ENCODE results near the gene TMEM74B. TPM values are rescaled to one million over a fixed set of nuclear protein-coding genes. Genes with fewer than 3 reads are reported as not detected.

Gene TMEM74B
- total RNA-seq, 1 donor from 2014 or later = 0.25 TPM

GRCh38 chr20:1206366-1207148, 21.8 kb upstream of the TMEM74B start:
- intact Hi-C loops (cut with micrococcal nuclease) = no loop called here

GRCh38 chr20:1205802-1206201, 21.0 kb upstream of the TMEM74B start:
- intact Hi-C loops (cut with micrococcal nuclease) = no loop called here

- intact Hi-C loops (cut with micrococcal nuclease) = no loop called here
Observed at GRCh38 chr20:1204576-1204975, 19.8 kb upstream of the TMEM74B start.

- intact Hi-C loops (cut with micrococcal nuclease) = no loop called here
Observed at GRCh38 chr20:1204113-1204512, 19.3 kb upstream of the TMEM74B start.

- intact Hi-C loops (cut with micrococcal nuclease) = no loop called here
Observed at GRCh38 chr20:1203630-1204029, 18.8 kb upstream of the TMEM74B start.

- intact Hi-C loops (cut with micrococcal nuclease) = no loop called here
Observed at GRCh38 chr20:1202762-1203504, 18.2 kb upstream of the TMEM74B start, which contains the start of gene C20orf202. TSS of gene C20orf202 (plus strand) at chr20:1203454. CDS start at chr20:1203586, 132 bp downstream.

- intact Hi-C loops (cut with micrococcal nuclease) = no loop called here
Observed at GRCh38 chr20:1199964-1200363, 15.2 kb upstream of the TMEM74B start.

GRCh38 chr20:1199212-1199873, 14.6 kb upstream of the TMEM74B start:
- intact Hi-C loops (cut with micrococcal nuclease) = no loop called here

- intact Hi-C loops (cut with micrococcal nuclease) = no loop called here
Observed at GRCh38 chr20:1198751-1199150, 14.0 kb upstream of the TMEM74B start.

- intact Hi-C loops (cut with micrococcal nuclease) = no loop called here
Observed at GRCh38 chr20:1197801-1198200, 13.0 kb upstream of the TMEM74B start.

- intact Hi-C loops (cut with micrococcal nuclease) = no loop called here
Observed at GRCh38 chr20:1196634-1197033, 11.9 kb upstream of the TMEM74B start.

- intact Hi-C loops (cut with micrococcal nuclease) = no loop called here
Observed at GRCh38 chr20:1195226-1195625, 10.4 kb upstream of the TMEM74B start.

GRCh38 chr20:1191299-1191698, 6.5 kb upstream of the TMEM74B start:
- intact Hi-C loops (cut with micrococcal nuclease) = no loop called here

- intact Hi-C loops (cut with micrococcal nuclease) = no loop called here
Observed at GRCh38 chr20:1190847-1191246, 6.1 kb upstream of the TMEM74B start.

GRCh38 chr20:1189827-1190226, 5.0 kb upstream of the TMEM74B start:
- intact Hi-C loops (cut with micrococcal nuclease) = loop anchor here (10.0 kb wide), 2 partner anchors 215 to 375 kb away; no protein-coding TSS in a partner anchor

- intact Hi-C loops (cut with micrococcal nuclease) = loop anchor here (10.0 kb wide), 2 partner anchors 214 to 374 kb away; no protein-coding TSS in a partner anchor
Observed at GRCh38 chr20:1188347-1188746, 3.6 kb upstream of the TMEM74B start.

- intact Hi-C loops (cut with micrococcal nuclease) = loop anchor here (10.0 kb wide), 2 partner anchors 213 to 373 kb away; no protein-coding TSS in a partner anchor
Observed at GRCh38 chr20:1187605-1188171, 2.9 kb upstream of the TMEM74B start.

- intact Hi-C loops (cut with micrococcal nuclease) = loop anchor here (10.0 kb wide), 2 partner anchors 212 to 372 kb away; no protein-coding TSS in a partner anchor
Observed at GRCh38 chr20:1186367-1186991, 1.7 kb upstream of the TMEM74B start.

GRCh38 chr20:1185790-1186334, 1.1 kb upstream of the TMEM74B start:
- intact Hi-C loops (cut with micrococcal nuclease) = loop anchor here (1.0 to 10.0 kb wide), 3 partner anchors 78 to 371 kb away; no protein-coding TSS in a partner anchor

GRCh38 chr20:1185316-1185741, 548 bp upstream of the TMEM74B start:
- intact Hi-C loops (cut with micrococcal nuclease) = loop anchor here (1.0 to 10.0 kb wide), 3 partner anchors 77 to 371 kb away; no protein-coding TSS in a partner anchor

Data from T-helper 1 cell treated with Interleukin-12 subunit alpha and Interleukin-12 subunit beta and Interleukin-4 antibody, amounts not matched to agents 30 ng/mL and 1 ng/mL, for 36 hours (primary cell).